ENCODE data around the gene CST5. TPM values are rescaled to one million over a fixed set of nuclear protein-coding genes. Genes with fewer than 3 reads are reported as not detected.
"Not testable (repeated sequence)": the region's sequence is repeated elsewhere in the genome, so short reads cannot be mapped to it uniquely, and the experiment has no call there.

Gene CST5
- total RNA-seq, 1 donor from 2014 or later = not detected

DNA sequence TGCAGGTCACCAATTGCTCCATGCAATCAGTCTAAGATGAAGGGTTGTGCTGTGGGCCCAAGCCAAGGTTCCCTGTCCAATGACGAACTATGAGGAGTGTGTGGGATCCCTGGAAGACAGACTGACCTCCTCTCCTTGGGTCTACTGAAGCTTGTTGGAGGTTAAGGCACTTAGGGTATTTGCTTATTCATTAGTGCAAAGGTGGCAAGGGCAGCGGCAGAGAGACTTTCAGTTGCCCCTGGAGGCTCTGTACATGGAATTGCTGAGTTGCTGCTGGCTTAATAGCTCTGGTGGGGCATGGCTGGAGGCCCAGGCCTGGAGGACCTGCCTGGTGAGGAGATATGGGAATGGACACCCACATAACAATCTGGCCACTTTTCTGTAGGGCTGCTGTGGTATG lies 29.8 kb upstream of the CST5 start:
- TF ChIP-seq, protein P1, sequence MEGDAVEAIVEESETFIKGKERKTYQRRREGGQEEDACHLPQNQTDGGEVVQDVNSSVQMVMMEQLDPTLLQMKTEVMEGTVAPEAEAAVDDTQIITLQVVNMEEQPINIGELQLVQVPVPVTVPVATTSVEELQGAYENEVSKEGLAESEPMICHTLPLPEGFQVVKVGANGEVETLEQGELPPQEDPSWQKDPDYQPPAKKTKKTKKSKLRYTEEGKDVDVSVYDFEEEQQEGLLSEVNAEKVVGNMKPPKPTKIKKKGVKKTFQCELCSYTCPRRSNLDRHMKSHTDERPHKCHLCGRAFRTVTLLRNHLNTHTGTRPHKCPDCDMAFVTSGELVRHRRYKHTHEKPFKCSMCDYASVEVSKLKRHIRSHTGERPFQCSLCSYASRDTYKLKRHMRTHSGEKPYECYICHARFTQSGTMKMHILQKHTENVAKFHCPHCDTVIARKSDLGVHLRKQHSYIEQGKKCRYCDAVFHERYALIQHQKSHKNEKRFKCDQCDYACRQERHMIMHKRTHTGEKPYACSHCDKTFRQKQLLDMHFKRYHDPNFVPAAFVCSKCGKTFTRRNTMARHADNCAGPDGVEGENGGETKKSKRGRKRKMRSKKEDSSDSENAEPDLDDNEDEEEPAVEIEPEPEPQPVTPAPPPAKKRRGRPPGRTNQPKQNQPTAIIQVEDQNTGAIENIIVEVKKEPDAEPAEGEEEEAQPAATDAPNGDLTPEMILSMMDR (IDR thresholded peaks at IDR 0.05) = no peak
- no peaks in the 10 kb centered on the region for H3K9me3 ChIP-seq
- H3K4me1 ChIP-seq = no peaks in the 10 kb centered on the region
- intact Hi-C loops (cut with DNase I) = no loop called here
- H3K4me3 ChIP-seq = no peak overlapping the region
- H3K27me3 ChIP-seq = no peaks in the 10 kb centered on the region
- no peaks in the 10 kb centered on the region for H3K36me3 ChIP-seq
- H3K27ac ChIP-seq = no peak overlapping the region
- DNase-seq (ENCODE audit: low spot score in 2 of 2) = no peak

DNA sequence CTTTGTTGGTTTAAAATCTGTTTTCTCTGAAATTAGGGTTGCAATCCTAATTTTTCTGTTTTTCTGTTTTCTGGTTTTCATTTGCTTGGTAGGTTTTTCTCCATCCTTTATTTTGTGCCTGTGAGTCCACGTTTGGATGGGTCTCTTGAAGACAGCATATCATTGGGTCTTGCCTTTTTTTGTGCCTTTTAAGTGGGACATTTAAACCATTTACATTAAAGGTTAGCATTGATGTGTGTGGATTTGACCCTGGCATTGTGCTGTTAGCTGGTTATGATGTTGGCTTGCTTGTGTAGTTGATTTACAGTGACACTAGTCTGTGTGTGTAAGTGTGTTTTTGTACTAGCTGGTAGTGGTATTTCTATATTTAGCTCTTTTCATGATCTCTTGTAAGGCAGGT lies 28.0 kb upstream of the CST5 start:
- H3K4me1 ChIP-seq = no peaks in the 10 kb centered on the region
- intact Hi-C loops (cut with DNase I) = no loop called here
- no peaks in the 10 kb centered on the region for H3K36me3 ChIP-seq

DNA sequence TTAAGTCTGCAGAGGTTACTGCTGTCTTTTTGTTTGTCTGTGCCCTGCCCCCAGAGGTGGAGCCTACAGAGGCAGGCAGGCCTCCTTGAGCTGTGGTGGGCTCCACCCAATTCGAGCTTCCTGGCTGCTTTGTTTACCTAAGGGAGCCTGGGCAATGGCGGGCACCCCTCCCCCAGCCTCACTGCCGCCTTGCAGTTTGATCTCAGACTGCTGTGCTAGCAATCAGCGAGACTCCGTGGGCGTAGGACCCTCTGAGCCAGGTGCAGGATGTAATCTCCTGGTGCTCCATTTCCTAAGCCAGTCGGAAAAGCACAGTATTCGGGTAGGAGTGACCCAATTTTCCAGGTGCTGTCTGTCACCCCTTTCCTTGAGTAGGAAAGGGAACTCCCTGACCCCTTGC lies 22.8 kb upstream of the CST5 start:
- H3K36me3 ChIP-seq; H3K27ac ChIP-seq; H3K4me1 ChIP-seq; H3K4me3 ChIP-seq; H3K27me3 ChIP-seq; intact Hi-C loops (cut with DNase I); DNase-seq (ENCODE audit: low spot score in 2 of 2); H3K9me3 ChIP-seq: not testable (repeated sequence)

More for the DNA sequence above, 28.0 kb upstream of the CST5 start:
- TF ChIP-seq, protein P1 (IDR thresholded peaks at IDR 0.05) = no peak
- Histone ChIP-seq H3K9me3 (no peaks in the 10 kb centered on the region), H3K4me3 (no peak overlapping the region), H3K27ac (no peak overlapping the region), H3K27me3 (no peaks in the 10 kb centered on the region)
- no peak for DNase-seq (ENCODE audit: low spot score in 2 of 2)

DNA sequence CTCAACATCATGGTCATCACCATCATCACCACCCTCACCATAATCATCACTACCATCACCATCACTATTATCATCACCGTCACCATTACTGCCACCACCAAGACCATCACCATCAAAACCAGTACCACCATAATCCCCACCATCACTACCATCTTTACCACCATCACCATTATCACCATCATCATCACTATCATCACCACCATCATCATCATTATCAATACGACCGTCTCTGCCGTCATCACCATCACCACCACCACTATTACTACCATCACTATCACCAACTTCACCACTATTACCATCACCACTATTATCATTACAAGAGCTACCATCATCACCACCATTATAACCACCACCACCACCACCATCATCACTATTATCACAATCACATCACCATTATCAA lies 11.3 kb upstream of the CST5 start:
- H3K27ac ChIP-seq; H3K9me3 ChIP-seq; H3K27me3 ChIP-seq; H3K4me1 ChIP-seq; DNase-seq (ENCODE audit: low spot score in 2 of 2); H3K36me3 ChIP-seq; intact Hi-C loops (cut with DNase I); H3K4me3 ChIP-seq: not testable (repeated sequence)

DNA sequence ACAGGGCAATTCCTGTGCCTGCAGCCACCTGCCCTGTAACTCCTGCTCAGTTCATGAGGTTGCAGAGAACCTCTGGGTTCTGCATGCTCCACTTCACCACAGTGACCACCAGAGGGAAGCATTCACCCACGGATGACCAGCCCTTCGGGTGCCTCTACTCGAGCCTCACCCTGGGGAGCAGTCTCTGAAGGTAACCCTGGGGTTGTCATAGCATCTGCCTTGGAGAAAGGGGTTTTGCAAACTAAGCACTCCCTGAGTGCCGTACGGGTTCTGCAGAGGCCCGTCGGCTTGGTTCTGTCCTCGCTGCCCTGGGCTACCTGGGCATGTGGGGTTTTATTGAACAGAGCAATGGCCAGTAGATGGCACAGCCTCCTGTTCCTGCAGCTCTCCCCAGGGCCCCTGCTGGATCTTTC lies 10.2 kb upstream of the CST5 start:
- no peaks in the 10 kb centered on the region for H3K27me3 ChIP-seq
- no peak overlapping the region for H3K27ac ChIP-seq
- no peak overlapping the region for H3K4me3 ChIP-seq
- H3K9me3 ChIP-seq = no peaks in the 10 kb centered on the region
- H3K36me3 ChIP-seq = no peaks in the 10 kb centered on the region
- intact Hi-C loops (cut with DNase I) = no loop called here
- no peak for DNase-seq (ENCODE audit: low spot score in 2 of 2)
- TF ChIP-seq, protein P1 (IDR thresholded peaks at IDR 0.05) = peak in 2 of 3 experiments; percentile 19 to 41
- H3K4me1 ChIP-seq = no peaks in the 10 kb centered on the region

DNA sequence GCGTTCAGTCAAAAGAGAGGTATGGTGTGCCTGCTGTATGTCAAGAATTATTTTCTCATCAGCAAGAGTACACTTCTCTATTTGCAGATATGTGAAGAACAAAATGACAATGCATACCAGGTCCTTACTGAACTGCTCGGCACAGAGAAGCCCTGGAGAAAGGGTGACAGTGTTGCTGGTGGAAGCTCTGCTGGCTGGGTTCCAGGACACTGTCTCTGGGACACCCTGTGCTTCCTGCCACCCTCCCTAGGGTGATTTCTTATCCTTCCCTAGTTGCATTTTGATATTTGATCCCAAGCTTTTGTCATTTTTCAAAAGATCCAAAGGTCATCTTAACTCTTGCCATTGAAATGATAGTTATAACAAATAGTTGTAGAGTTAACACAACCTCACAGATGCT lies 8.3 kb upstream of the CST5 start:
- Histone ChIP-seq H3K27ac (no peak overlapping the region), H3K4me3 (no peak overlapping the region), H3K4me1 (no peaks in the 10 kb centered on the region), H3K36me3 (no peaks in the 10 kb centered on the region), H3K9me3 (no peaks in the 10 kb centered on the region), H3K27me3 (no peaks in the 10 kb centered on the region)
- TF ChIP-seq, protein P1 (IDR thresholded peaks at IDR 0.05) = no peak
- intact Hi-C loops (cut with DNase I) = no loop called here
- no peak for DNase-seq (ENCODE audit: low spot score in 2 of 2)

DNA sequence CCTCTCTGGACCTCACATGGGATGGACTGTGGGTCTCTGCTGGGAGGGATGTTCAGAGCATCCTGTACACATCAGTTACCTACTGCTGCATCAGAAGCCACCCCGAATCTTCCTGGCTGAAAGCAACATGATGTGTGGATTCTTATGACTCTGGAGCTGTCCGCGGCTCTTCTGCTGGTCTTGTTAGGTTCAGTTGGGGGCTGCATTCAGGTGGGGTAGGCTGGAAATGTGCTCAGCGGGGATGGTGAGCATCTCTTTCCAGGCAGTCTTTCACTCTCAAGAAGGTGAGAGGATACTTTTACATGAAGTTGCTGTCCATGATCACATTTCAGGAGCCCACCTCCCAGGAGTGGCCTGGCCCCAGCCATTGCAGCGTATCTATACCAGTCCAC lies 5.2 kb upstream of the CST5 start:
- no peaks in the 10 kb centered on the region for H3K9me3 ChIP-seq
- no peaks in the 10 kb centered on the region for H3K36me3 ChIP-seq
- no peak for DNase-seq (ENCODE audit: low spot score in 2 of 2)
- H3K4me1 ChIP-seq = no peaks in the 10 kb centered on the region
- H3K4me3 ChIP-seq = no peak overlapping the region
- no peaks in the 10 kb centered on the region for H3K27me3 ChIP-seq
- intact Hi-C loops (cut with DNase I) = no loop called here
- H3K27ac ChIP-seq = no peak overlapping the region
- TF ChIP-seq, protein P1 (IDR thresholded peaks at IDR 0.05) = no peak
